Fibroblast of peridontal ligament (primary cell): ENCODE data around the gene LIN7B.

Source experiments
- DNase-seq: peaks from one replicate; pipeline ENCODE4 v3.0.0-alpha.2; 2010; ENCODE audit errors: extremely low read depth

Gene LIN7B

DNA sequence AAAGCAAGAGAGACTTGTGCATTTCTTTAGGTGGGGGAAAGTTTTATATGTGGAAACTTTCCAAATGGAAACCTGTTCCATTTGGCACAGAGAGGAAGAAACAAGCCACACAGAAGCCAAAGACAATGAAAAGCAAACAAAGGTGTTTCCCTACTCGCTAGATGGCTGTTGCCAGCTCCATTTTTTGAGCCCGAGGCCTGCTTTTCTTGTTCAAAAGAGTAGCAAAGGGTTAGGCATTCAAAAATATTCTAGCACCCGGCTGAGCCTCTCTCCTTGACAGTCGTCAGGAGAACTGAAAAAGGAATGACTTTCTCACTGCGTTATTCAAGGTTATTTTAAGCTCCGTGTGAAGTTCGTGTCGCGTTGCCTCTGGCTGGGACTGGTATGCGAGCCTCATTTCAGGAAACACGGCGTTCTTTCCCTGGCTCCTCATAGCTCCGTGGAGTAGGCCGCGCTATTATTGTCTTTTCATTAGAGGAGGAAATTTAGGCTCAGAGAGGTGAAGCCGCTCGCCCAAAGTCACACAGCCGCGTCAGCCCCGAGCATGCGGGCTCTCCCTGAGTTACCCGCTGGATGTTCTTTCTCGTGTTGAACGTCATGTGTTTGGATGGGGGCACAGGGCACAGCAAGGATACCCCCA is 51.1 kb downstream of the LIN7B start:
- no peak for DNase-seq

DNA sequence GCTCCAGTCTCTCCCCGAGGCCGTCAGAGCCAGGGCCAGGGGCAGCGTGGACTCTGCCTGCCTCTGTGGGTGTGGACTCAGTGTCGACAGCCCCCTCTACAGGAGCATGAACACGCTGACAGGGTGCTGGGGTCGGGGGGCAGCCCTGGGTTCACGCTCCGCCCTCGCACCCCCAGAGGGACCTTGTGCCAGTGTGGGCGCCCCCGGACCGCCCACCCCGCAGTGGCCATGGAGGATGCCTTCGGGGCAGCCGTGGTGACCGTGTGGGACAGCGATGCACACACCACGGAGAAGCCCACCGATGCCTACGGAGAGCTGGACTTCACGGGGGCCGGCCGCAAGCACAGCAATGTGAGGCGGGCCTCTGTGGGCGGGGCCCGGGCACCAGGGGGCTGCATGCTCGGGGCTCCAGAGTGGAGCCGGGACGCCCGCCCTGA is 51.7 kb downstream of the LIN7B start:
- DNase-seq: no peak

DNA sequence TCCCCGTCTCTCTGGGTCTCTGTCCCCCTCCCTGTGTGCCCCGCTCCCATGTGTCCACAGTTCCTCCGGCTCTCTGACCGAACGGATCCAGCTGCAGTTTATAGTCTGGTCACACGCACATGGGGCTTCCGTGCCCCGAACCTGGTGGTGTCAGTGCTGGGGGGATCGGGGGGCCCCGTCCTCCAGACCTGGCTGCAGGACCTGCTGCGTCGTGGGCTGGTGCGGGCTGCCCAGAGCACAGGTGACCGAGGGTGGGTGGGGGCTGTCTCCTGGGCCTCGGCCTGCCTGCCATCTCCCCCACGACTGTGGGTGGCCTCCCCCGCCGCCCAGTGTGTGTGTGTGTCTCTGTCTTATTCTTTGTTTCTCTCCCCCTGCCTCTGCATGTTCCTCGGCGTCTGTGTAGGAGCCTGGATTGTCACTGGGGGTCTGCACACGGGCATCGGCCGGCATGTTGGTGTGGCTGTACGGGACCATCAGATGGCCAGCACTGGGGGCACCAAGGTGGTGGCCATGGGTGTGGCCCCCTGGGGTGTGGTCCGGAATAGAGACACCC is 53.8 kb downstream of the LIN7B start:
- DNase-seq: no peak
